GM12878 (cell line): Measurements from ENCODE around the gene NUDT3. TPM values are rescaled to one million over a fixed set of nuclear protein-coding genes. Genes with fewer than 3 reads are reported as not detected.
A peak's percentile ranks its signal among the peaks of the same experiment; 100 is the strongest.

Source experiments
- ATAC-seq: fragments of 200-7000 bp; cut with Tn5 transposase; 3 replicates; pipeline ENCODE4 v1.9.1; 2020; ENCODE audit warnings: mild to moderate bottlenecking, moderate library complexity
- BruUV-seq: library from RNA; stranded (reverse); fragments of 400-500 nt; replicated peaks from 2 replicates; lab custom pipeline; 2021; lab: Mats Ljungman, UMichigan
- CTCF ChIA-PET: fragments of 300-600 bp; sonication (Branson Sonifier 250); formaldehyde crosslinking; extraction: SDS; loops from one replicate; lab custom pipeline; 2021; ENCODE audit warnings: inconsistent platforms; lab: Yijun Ruan, JAX
- POLR2A ChIA-PET: fragments of 350-600 bp; formaldehyde crosslinking; extraction: SDS; loops from one replicate; lab custom pipeline; 2021; ENCODE audit warnings: inconsistent platforms; lab: Charles Lee
- RAD21 ChIA-PET: fragments of 300-600 bp; sonication (Branson Sonifier 250); formaldehyde crosslinking; loops from one replicate; lab custom pipeline; 2023; ENCODE audit warnings: antibody characterized with exemption; ENCODE audit not compliant: unreplicated experiment; lab: Charles Lee
- SMC1A ChIA-PET: fragments of 300-600 bp; sonication (Branson Sonifier 250); formaldehyde crosslinking; loops from one replicate; lab custom pipeline; 2023; ENCODE audit not compliant: unreplicated experiment, uncharacterized antibody; lab: Charles Lee
- DNase-seq: peaks from one replicate; pipeline ENCODE4 v3.0.0-alpha.2; 2011; ENCODE audit warnings: low read depth, low spot score
- FAIRE-seq: peaks from 3 replicates; lab custom pipeline; 2011; peaks lifted over from hg19 to GRCh38; lab: Jason Lieb, UNC
- H2AFZ ChIP-seq: 2 replicates; pipeline ENCODE4 v1.6.0; 2011; ENCODE audit warnings: low read depth, low read length, control low read depth; ENCODE audit not compliant: control insufficient read depth
- H3K27ac ChIP-seq: 2 replicates; pipeline ENCODE4 v1.5.1; 2011; ENCODE audit warnings: control low read depth; ENCODE audit not compliant: control insufficient read depth, insufficient read depth
- H3K27me3 ChIP-seq, 2 experiments: replicated peaks in 1 of 2; 2 replicates each; pipeline versions ENCODE4 v1.6.0 to v1.6.1; 2011; ENCODE audit warnings: low read length in 1 of 2; ENCODE audit not compliant: control insufficient read depth in 2 of 2, insufficient read depth in 2 of 2
- H3K36me3 ChIP-seq, 2 experiments: 2 replicates each; pipeline ENCODE4 v1.5.1; 2011; ENCODE audit warnings: low read length in 1 of 2; ENCODE audit not compliant: control insufficient read depth in 2 of 2, insufficient read depth in 2 of 2
- H3K4me1 ChIP-seq: 2 replicates; pipeline ENCODE4 v1.6.1; 2011; ENCODE audit warnings: mild to moderate bottlenecking, low read length, moderate library complexity, mixed read lengths; ENCODE audit not compliant: control insufficient read depth, insufficient read depth
- H3K4me2 ChIP-seq: 2 replicates; pipeline ENCODE4 v1.6.0; 2011; ENCODE audit warnings: control low read depth; ENCODE audit not compliant: control insufficient read depth, insufficient read depth
- H3K4me3 ChIP-seq: fragments of 200-600 bp; sonication (generic); 2 replicates; pipeline ENCODE4 v1.5.1; 2016
- H3K79me2 ChIP-seq: 2 replicates; pipeline ENCODE4 v1.6.0; 2011; ENCODE audit warnings: low read length; ENCODE audit not compliant: control insufficient read depth, insufficient read depth
- H3K9ac ChIP-seq: 2 replicates; pipeline ENCODE4 v1.8.0; 2011; ENCODE audit warnings: low read length, control low read depth, mixed read lengths; ENCODE audit not compliant: control insufficient read depth, insufficient read depth
- H3K9me3 ChIP-seq: replicated peaks from 3 replicates; pipeline ENCODE4 v1.5.1; 2011; ENCODE audit warnings: mild to moderate bottlenecking, low read length; ENCODE audit not compliant: control insufficient read depth, insufficient read depth
- H4K20me1 ChIP-seq: 2 replicates; pipeline ENCODE4 v1.6.0; 2011; ENCODE audit not compliant: control insufficient read depth, insufficient read depth
- CTCF ChIP-seq, 3 experiments: IDR thresholded peaks in 2 of 3; conservative IDR thresholded peaks in 1 of 3; 2 replicates each; pipeline ENCODE4 v1.5.1; 2011; ENCODE audit warnings: low read depth in 3 of 3, low read length in 3 of 3, mild to moderate bottlenecking in 3 of 3, control low read depth in 2 of 3, moderate library complexity in 2 of 3, inconsistent platforms in 1 of 3, mixed read lengths in 1 of 3; ENCODE audit not compliant: control insufficient read depth in 2 of 3, insufficient read depth in 1 of 3; ENCODE audit errors: extremely low read depth in 1 of 3
- EP300 ChIP-seq, 2 experiments: fragments of 150-350 bp in 1 of 2; IDR thresholded peaks; 2 replicates each; pipeline ENCODE4 v1.6.1; 2011 to 2012; ENCODE audit warnings: low read depth in 2 of 2, low read length in 2 of 2, borderline replicate concordance in 1 of 2, improper control_type of control experiment in 1 of 2, inconsistent platforms in 1 of 2; ENCODE audit not compliant: control insufficient read depth in 1 of 2
- FOXK2 ChIP-seq: fragments of 450-650 bp; IDR thresholded peaks from 2 replicates; pipeline ENCODE4 v1.6.1; 2017; ENCODE audit warnings: mild to moderate bottlenecking, moderate library complexity
- ZBTB11 ChIP-seq: fragments of 450-650 bp; formaldehyde crosslinking; IDR thresholded peaks from 2 replicates; pipeline ENCODE4 v1.5.0; 2022; ENCODE audit warnings: mild to moderate bottlenecking, missing genetic modification characterization
- ZBTB4 ChIP-seq: fragments of 450-650 bp; formaldehyde crosslinking; IDR thresholded peaks from 2 replicates; pipeline ENCODE4 v1.4.0; 2022; ENCODE audit warnings: mild to moderate bottlenecking, moderate library complexity
- ZNF274 ChIP-seq: IDR thresholded peaks from one replicate; pipeline ENCODE4 v1.8.0; 2011; ENCODE audit not compliant: insufficient read length, insufficient read depth
- ZNF592 ChIP-seq: fragments of 450-650 bp; IDR thresholded peaks from 2 replicates; pipeline ENCODE4 v1.6.1; 2017; ENCODE audit warnings: mild to moderate bottlenecking, moderate library complexity
- WGBS: methylation state at CpG from one replicate; pipeline ENCODE4 v1.1.6; 2016; ENCODE audit warnings: low lambda C conversion rate; ENCODE audit not compliant: insufficient replicate concordance, insufficient coverage; ENCODE audit errors: missing lambda C conversion rate; 5-methylcytosine and 5-hydroxymethylcytosine counted together
- in situ Hi-C: fragments of 300-500 bp; cut with MboI; formaldehyde crosslinking; loops from 9 replicates; pipeline ENCODE4 v1.14.3; 2018; ENCODE audit warnings: mixed read lengths
- intact Hi-C: fragments of 100-400 bp; cut with micrococcal nuclease; formaldehyde crosslinking; loops from one replicate; pipeline ENCODE4 v1.14.2; 2022; ENCODE audit not compliant: unreplicated experiment
- polyA plus RNA-seq, 11 experiments: library from polyadenylated mRNA; depleted of rRNA in 4 of 11; unstranded in 6 of 11; stranded (reverse) in 5 of 11; fragments of >200 nt; fragmentation: Nextera tagmentation in 4 of 11; fragmentation: Illumina TruSeq in 1 of 11; extraction: Ambion mirVana in 4 of 11; extraction: Trizol in 1 of 11; gene quantifications; 1 replicate in 1 of 11; 2 replicates in 10 of 11; pipeline versions ENCODE4 v1.2.1 to v1.2.3, GENCODE V29; 2011 to 2016; ENCODE audit warnings: inconsistent platforms in 2 of 11, missing spikeins in 2 of 11, low read depth in 1 of 11
- total RNA-seq, 4 experiments: library from RNA; depleted of rRNA in 3 of 4; stranded (reverse); fragments of >200 nt in 3 of 4; fragmentation: Illumina TruSeq in 1 of 4; extraction: Trizol in 1 of 4; gene quantifications; 2 replicates each; pipeline versions ENCODE4 v1.2.1 to v1.2.3, GENCODE V29; 2013 to 2021

Gene NUDT3
- total and polyA plus RNA-seq, 10 of the 15 experiments (the other 5 are each of a cell fraction or from before 2014, with no cell fraction given) = 2.4 to 32.3 (median 25.5) TPM

- ATAC-seq (no peak), DNase-seq (no peak), FAIRE-seq (no peak)
- peaks cover 65% of the 10 kb centered on the region for H3K79me2 ChIP-seq
- peak overlapping the region; percentile 75 for H3K27ac ChIP-seq
- no TSS peak for BruUV-seq
- H3K36me3 ChIP-seq = no peaks in the 10 kb centered on the region
- H3K4me3 ChIP-seq = peak overlapping the region; percentile 99
- H2AFZ ChIP-seq = peak overlapping the region; percentile 47
- in situ Hi-C loops (no loop called here), intact Hi-C loops (loop anchor here (5.0 kb wide), 2 partner anchors 44 to 94 kb away; no protein-coding TSS in a partner anchor)
- ChIA-PET SMC1A (interaction anchor here (0.8 to 4.4 kb wide), 11 partner anchors 20 to 142 kb away, joined by 3 to 44 read pairs (median 3); partner anchors contain the start of genes RPS10 and SMIM29), POLR2A (interaction anchor here (0.8 to 2.3 kb wide), 6 partner anchors 9 to 155 kb away, joined by 3 to 14 read pairs (median 4); partner anchors contain the start of gene HMGA1), RAD21 (interaction anchor here (0.5 to 7.2 kb wide), 13 partner anchors 11 to 155 kb away, joined by 3 to 46 read pairs (median 5); partner anchors contain the start of genes HMGA1, RPS10 and SMIM29), CTCF (interaction anchor here (0.7 to 4.5 kb wide), 11 partner anchors 10 to 195 kb away, joined by 3 to 54 read pairs (median 4); partner anchors contain the start of gene SMIM29)
- WGBS = 0% methylated on average over 5 of the region's 5 CpGs
- peaks cover 3% of the 10 kb centered on the region; the same call in 2 of the 3 replicates for H3K9me3 ChIP-seq
- peak overlapping the region; percentile 95 for H3K4me2 ChIP-seq
- peak overlapping the region; percentile 83 for H3K9ac ChIP-seq
- peaks cover 3% of the 10 kb centered on the region for H3K4me1 ChIP-seq
- no peaks in the 10 kb centered on the region for H3K27me3 ChIP-seq
- no peaks in the 10 kb centered on the region for H4K20me1 ChIP-seq
- TF ChIP-seq ZNF274 (no peak), ZBTB11 (CRISPR knock-in tag) (no peak), CTCF (IDR thresholded peaks at IDR 0.05 in 2 of 3, conservative IDR thresholded peaks at IDR 0.05 in 1 of 3; ENCODE audit: control insufficient read depth in 2 of 3, extremely low read depth in 1 of 3, insufficient read depth in 1 of 3, low read depth in 3 of 3, low read length in 3 of 3) (no peak), ZBTB4 (CRISPR knock-in tag) (no peak), EP300 (IDR thresholded peaks at IDR 0.05; ENCODE audit: borderline replicate concordance in 1 of 2, control insufficient read depth in 1 of 2, low read depth in 2 of 2, low read length in 2 of 2) (no peak), ZNF592 (no peak), FOXK2 (no peak)
Measured at GRCh38 chr6:34391473-34391785, 1.0 kb downstream of the NUDT3 start.
